HG03103 (cell line): Measurements from ENCODE around the gene ADORA1.

ENCODE experiments used
- ATAC-seq: cut with Tn5 transposase; IDR thresholded peaks from one replicate; pipeline ENCODE4 v1.9.1; 2021; ENCODE audit warnings: low read depth; ENCODE audit not compliant: unreplicated experiment

Gene ADORA1

DNA sequence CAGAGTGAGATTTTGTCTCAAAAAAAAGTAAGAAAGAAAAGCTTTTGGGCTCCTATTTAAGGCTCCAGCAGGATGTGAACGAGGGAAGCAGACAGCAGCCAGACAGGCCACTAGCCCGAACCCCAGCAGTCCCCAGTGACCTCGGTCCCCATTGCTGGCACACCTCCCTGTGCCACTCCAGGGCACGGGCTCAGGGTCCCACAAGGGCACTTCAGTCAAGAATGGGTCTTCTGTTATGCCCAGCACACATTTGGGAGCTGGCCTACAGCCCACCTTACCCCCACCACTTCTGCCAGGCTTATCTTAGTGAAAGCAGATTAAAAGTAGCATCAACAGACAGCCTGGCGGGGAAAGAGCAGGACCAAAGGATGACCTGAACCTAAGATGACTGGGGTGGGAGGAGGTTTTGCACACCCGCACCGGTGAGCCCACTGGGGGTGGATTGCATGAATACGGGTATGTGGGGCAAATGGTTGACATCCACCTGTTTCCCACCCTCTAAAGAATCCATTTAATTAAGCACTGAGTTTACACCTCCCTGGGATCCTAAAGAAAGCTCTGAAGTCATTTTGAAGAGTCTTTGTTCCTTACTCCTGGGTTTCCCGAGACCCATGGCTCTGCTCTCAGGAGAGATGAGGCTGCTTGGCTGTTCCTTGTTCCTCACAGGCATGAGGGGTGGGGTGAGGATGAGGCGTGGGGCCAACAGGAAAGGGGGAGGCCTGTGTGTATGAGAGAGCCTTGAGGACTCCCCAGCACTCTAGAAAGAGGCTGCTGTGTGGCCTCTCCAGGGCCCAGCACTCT is 54.3 kb downstream of the ADORA1 start:
- no peak for ATAC-seq

DNA sequence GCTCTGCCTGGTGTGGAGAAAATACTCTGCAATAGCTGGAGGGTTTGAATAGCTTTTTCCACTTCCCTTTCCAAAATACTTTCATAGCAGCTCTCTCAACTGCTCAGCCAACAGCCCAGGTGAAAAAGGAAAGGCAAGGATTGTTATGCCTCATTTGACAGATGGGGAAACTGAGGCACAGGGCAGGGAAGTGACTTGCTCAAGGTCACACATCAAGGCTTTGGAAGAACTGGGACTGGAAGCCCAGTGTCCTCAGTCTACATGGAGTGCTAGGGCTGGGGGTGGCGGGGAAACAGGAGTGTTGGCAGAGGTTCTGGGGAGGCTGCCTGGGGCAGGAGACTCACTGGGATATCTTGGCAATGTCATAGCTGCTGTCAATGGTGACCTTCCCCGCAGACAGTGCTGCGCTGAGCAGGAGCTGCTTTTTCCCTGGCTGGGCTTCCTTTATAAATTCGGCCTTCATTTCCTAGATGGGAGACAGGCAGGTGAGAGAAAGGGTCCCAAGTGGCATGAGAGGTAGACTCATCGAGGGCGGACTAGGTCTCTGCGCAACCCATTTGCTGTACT is 54.9 kb downstream of the ADORA1 start:
- ATAC-seq, result no peak

DNA sequence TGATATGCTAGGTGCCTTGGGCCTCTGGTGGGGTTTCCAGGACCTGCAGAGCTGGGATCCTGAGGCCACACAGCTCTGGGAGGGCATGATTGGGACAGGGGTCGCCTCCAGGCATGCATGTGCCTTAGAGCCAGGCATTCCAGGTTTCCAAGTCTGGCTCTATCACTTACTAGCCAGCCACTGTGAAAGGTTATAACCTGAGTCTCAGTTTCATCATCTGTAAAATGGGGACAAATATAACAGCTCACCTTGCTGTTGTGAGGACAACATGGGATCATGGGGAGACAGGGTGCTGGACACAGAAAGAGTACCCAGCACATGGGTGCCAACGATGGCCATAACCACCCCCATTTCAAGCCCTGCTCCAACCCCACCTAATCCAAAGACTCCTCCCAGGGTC is 56.3 kb downstream of the ADORA1 start:
- no peak for ATAC-seq

DNA sequence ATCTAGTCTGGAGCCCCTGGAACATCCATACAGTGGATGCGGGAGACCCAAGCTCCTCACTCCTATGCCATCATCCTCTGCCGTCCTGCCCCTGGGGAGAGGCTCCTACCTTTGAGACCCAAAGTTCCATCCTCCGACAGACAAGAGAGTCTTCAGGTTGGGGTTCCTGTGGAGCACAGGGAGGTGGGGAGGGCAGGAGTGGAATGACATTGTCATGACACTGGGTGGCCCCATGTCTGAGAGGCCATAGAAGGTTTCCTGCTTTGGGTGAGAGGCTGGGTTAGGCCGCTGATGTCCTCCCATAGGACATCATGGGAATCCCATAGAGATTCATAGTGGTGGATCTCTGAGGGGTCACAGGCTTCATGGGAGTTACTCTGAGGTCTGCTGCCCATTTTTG is 56.9 kb downstream of the ADORA1 start:
- no peak for ATAC-seq

DNA sequence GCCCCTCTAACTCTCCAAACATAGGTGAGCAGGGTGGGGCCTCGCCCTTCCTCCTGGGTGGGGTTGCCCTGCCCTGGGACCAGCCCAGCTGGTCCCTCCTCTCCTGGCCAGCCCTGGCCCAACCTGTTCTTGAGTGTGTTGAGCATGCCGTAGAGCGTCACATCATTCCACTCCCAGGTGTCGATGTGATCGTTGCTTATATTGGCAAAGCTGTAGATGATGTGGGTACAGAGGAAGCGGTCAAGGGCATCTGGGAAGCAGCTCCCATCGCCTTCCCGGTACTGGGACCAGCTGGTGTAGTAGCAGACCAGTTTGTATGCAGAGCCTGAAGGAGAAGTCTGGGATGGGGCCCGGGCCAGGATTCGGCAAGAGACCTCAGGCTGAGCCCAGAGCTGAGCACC is 57.5 kb downstream of the ADORA1 start:
- no peak for ATAC-seq

DNA sequence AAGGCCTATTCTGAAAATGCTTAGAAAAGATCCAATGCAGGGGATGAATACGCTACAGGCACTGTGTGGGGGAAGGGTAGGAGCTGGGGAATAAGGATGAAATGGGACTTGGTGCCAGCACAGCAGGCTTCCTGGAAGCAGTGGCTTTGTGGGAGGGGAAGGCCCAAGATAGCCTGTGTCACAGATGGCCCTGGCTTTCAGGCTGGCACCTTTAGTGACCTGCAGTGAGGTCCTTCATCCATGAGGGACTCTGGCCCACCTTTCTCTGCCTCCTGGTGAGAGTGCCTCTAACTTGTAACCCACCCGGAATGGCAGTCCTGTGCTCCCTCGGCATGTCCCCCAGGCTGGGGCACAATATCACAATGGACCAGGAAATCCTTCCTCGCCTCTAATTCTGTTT is 58.1 kb downstream of the ADORA1 start:
- no peak for ATAC-seq

DNA sequence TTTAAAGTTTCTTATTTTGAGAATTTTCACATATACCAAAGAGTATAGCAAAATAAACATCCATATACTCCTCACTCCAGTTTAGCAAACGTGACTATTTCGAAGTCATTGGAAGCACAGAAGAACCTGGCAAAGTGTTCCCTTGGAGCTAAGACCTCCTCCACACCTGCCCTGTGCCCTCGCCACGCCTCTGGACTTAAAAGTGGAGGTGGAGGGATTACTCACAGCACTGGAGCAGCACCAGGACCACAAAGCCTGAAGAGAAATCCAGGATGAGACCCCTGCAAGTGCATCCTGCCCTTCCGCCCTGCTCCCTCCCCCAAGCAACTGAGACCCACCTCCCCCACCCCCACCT is 58.5 kb downstream of the ADORA1 start:
- no peak for ATAC-seq

DNA sequence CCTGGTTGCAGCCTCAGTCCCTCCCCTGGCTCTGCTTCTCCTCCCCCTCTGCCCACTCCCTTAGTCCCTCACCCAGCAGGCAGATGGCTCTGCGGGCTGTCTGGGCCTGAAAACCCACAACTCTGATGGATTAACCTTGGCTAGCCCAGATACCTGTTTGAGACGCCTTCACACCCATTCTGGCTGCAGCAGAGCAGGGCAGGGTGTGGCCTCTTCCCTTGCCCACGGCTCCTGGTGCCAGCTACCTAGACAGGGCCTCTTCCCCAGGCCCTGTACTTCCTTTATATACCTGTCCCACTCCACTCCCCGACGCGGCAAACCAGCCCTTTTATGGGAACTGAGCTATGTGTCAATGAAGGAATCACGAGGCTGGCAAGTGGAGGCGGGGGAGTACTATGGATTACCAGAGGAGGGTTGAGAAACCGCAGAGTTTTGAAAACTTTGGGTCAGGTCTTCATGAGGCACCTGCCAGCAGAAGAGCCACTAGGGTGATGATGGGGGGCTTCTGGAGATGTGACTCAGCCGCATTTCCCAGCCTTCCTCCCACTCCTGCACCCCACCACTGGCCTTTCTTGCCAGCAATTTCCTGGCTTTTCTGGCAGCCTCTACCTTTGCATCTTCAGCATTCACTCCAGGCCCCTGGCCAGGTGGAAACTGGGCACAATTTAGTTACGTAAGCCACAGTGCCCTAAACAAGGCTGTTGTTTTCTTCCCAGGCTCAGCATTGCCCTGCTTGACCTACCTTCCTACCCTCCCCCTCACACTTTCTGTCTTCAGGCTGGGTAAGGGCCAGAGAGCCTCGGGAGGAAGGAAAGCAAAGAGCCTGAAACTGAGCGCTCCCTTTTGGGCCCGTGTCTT is 59.1 kb downstream of the ADORA1 start, which contains the start of gene CHI3L1:
Gene CHI3L1 (minus strand): TSS at position 259 of the 858 bp plus-strand sequence. CDS start 81 bp downstream, at position 178.
- no peak for ATAC-seq

DNA sequence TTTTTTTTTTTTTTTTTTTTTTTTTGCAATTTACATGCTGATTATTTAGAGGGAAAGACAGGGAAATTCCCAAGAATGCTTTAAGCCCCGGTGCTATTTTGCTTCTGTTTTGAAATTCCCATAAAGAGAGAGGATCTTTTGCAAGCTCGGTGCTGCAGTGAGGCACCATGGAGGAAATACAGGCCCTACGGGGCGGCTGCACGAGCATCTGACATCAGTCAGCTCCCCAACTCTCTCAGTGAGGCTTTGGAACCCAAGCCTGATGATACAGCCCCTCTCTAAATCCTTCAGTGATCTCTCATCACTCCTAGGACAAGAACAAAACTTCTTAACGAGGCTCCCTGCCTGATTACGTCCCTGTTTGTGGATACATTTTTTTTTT is 59.8 kb downstream of the ADORA1 start:
- no peak for ATAC-seq

DNA sequence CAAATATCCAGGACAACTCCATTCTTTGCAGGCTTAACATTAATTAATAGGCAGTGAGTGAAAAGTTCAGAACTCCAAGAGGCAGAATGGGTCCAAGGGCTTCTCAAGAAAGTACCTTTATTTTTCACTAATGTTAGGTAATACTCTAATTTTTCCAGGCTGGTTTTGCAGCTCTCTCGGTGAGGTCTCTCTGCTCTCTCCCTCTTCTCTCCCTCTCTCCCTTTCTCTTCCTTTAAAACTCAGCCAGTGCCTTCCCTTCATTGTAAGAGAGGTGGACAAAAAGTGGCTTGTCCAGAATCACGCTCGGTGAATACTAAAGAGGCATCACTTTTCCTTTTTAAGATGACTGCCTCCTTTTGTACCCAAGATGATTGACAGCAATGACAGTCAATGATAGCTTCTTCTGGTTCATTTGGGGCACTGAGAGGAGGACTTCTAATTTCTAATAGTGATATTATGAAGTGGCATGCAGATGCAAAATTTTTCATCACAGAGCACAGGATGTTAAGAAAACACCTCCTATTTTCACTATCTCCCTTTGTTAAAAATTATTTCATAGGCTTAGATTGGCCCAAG is 60.3 kb downstream of the ADORA1 start:
- ATAC-seq, result no peak

DNA sequence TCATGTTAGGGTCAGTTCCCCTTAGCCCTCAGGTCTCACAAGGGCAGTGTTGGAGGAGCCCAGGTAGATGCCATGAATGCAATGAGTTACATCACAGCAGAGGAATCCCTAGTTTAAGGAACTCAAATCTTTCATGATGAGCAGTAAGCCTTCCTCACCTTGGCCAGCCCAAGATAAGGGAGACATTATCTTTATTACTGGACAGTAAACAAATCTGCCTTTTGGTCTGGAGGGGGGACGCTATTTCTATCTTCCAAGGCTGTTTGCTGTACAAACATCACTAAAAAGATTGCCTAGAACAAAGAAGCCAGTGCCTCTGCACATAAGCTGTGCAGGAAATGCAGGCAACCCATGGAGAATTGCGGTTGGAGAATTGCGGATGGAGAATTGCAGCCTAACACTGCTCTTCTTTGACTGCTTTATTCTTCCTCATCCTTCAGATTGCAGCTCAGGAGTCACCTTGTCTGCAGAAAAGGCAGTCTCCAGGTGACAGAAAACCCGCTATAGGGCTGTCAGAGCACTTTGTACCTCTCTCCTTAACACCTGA is 61.2 kb downstream of the ADORA1 start:
- ATAC-seq, result no peak

DNA sequence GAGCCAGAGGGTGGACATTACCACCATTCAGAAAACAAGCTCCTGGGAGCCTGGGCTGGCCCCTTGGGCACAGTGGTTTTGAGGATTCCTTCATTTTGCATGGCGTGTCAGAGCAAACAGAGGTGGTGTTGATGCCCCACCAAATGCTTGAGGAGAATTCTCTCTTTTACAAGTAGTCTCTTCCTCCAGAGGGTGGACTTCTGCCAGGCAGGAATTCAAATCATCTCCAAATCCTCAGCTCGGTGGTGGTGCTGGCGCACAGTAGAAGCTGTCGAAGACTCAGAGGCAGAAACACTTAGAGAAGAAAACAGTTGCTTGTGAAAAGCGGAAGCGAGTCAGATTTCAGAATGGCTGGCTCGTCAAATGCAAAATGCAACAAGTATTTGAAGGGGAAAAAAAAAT is 62.4 kb downstream of the ADORA1 start:
- no peak for ATAC-seq

DNA sequence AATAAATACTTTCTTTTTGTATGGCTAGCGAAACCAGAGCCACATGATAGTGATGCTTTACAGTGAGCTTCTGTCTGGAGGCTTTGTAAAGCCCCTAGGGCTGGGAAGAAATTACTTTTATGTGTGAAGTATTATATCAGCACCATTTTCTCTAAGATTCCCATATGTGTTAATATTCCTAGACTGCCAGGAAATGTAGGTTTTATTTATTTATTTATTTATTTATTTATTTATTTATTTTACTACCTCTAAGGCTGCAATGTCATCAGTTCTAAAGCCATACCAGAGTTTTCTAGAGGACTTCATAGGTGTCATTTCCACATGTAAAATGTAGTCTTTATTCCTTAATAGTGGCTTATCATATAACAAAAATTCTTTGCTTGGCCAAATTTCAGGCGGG is 63.4 kb downstream of the ADORA1 start:
- no peak for ATAC-seq

DNA sequence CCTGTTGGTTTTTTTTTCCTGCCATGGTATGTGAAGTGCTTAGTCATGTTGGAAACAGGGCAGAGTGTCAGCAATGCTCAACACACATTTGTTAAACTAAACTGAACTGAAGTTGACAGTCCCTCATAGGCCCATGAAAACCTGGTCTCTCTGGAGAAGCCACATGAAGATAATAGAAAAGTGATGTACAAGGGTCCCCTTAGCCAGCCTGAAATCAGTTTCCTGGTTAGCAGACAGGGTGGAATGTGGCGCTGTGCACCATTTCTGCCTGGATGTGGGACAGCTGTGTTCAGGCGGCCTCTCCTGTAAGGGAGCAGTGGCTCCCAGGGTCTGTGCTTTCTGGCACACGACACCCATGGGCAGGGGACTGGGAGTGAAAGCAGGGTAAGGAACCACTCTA is 68.8 kb downstream of the ADORA1 start:
- ATAC-seq, result no peak

DNA sequence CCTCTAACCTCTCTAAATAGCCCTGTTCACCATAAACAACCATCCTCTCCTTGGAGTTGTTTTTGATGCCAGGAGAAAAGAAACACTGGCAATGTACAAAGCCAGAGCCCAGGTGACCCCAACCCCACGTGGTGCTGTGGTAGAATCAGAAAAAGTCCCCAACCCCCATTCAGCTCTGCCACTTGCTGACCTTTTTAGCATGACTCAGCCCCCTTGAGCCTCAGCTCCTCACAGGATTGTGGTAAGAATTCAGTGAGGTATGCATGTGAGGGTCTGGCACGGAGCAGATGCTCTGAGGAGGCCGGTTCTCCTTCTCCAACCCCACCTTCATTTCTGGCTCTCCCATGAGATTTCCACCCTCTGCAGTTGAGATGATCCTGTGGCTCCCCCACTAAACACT is 70.1 kb downstream of the ADORA1 start:
- no peak for ATAC-seq

DNA sequence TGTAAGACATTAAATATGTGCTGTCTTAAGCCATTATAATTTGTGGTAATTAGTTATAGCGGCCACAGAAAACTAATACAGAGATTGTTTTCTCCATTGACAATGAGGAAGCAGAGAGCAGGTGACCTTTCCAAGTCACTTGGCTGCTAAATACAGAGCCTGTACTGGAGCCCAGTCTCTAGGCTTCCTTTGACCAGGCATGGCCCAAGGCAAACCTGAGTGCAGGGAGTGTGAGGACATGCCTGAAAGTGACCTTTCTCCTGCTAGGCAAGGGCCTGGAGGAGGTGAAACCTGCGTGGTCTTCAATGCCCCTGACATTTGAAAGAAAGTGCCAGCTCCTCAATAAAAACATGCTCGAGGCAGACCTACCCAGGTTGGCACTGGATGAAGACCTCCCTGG is 71.5 kb downstream of the ADORA1 start:
- ATAC-seq, result no peak

DNA sequence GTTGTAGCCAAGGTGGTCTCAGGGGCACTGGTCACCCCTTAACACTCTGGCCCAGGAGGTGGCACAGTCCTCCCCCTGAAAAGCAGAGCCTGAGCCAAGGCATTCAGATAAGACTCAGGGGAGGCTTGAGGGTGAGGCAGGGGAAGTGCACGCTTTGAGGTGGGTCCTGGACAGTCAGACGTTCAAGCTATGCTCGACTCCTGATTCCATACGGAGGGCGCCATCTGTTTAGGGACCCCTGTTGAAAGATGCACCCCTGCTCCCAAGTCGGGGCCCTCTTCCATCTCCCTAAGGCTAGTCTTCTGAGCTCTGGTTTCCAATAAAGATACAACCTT is 71.9 kb downstream of the ADORA1 start:
- ATAC-seq, result no peak

DNA sequence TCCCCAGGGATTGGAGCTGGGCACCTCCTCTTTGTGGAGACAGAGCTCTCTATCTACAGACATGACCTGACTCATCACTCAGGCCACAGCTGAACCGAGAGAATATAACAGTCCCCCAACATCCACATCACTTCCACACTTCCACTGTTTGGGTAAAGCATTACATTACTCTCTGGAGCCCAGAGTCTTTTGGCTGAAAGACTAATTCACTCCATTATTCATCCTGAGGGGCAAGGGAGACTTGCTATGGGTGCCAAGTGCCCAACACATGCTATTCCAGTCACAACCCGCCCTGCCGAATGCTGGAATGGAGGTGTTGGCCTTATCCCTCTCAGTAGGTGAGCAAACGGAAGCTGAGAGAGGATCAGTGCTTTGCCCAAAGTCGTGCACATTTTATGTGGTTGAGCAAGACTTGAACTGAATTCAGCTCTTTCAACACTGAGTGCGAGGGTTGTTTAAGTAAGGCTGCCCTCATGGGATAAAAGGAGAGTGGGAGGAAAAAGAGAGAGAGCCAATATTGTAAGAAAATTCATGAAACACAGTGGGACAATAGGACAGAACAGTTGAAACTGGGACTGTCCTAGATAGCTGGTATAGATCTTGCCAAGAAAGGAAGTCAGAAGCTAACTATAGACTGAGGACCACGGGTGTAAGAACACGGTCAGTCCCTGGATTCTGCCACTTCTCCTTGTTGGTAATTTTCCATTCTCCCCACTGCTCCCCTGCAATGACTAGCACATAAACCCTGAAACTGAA is 72.5 kb downstream of the ADORA1 start:
- no peak for ATAC-seq

DNA sequence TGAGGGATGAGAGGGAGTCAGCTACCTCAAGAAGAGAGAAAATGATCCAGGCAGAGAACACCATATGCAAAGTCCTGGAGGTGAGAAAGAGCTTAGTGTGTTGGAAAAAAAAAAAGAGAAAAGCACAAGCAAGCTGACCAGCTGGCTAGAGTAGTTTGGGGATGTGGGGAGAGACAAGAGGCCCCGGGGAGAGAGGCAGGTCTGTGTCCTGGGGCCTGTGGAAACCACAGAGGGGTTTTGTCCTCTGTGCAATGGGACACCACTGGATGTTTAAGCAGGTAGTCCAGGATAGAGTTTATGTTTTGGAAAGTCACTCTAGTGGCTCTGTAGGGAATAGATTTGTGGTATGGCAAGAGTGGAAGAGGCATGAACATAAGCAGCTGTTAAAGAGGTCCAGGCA is 73.4 kb downstream of the ADORA1 start:
- ATAC-seq, result no peak

DNA sequence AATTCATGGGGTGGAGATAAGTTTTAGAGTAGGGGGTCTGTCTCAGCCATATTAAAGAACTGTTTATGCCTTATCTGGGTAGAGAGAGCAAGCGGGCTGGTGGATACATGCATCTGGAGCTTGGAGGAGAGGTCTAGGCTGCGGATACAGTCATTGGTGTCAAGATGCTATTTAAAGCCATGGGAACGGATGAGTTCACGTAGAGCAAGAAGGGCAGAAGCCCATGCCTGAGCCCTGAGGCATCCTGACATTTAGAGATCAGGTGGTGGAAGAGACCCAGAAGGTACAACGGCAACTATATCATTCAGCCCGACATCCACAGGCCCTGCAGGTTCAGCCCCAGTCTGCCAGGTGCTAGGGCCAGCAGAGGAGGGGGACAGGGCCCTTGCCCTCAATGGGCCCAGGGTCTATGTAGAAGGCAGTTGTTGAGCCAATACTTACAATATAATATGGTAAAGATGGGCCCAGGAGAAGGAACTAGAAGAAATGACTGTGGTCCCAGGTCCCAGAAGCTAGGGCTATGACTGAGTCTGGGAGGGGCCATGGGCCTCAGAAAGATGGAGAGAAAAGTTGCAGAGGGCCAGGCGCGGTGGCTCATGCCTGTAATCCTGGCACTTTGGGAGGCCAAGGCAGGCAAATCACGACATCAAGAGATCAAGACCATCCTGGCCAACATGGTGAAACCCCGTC is 74.1 kb downstream of the ADORA1 start:
- no peak for ATAC-seq
